Measurements from ENCODE around the gene MRPL55. TPM values are rescaled to one million over a fixed set of nuclear protein-coding genes. Genes with fewer than 3 reads are reported as not detected.

The MRPL55 gene
- total and polyA plus RNA-seq, 2 of the 13 experiments (the other 11 are each of a cell fraction or from before 2014, with no cell fraction given), result 58.6 to 92.9 TPM

DNA sequence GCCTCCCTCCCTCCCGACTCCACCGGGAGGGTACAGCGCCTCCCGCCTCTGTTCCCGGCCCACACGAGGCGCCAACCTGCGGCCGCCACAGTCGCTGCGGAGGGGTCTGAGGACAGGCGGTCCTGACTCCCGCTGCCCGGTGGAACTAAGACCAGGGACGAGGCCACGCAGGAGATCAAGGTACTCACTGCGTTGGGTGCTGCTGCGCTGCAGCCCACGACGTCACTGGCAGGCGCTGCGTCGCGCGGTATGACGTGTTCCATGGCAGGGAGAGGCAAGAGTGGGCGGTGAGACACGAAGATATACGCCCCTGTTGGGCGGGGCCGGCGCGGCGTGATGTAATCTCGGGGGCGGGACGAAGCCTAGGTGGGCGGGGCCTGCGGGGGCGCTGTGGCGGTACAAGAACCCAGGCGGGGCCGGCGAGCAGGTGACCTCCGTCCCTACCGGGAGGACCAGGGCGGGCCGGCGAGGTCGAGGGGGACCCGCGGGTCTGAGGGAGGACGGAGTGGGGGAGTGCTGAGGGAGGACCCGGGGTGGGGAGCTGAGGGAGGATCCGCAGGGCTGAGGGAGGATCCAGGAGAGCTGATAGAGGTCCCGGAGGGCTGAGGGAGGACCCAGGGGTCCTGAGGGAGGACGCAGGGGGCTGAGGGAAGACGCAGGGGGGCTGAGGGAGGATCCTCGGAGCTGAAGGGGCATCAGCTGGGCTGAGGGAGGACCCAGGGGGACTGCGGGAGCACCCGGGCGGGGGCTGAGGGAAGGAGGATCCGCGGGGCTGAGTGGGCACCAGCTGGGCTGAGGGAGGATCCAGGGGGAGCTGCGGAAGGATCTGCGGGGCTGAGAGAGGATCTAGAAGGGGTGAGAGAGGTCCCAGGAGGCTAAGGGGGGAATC is at the start of gene MRPL55 (continued):
- TF ChIP-seq, protein P1, sequence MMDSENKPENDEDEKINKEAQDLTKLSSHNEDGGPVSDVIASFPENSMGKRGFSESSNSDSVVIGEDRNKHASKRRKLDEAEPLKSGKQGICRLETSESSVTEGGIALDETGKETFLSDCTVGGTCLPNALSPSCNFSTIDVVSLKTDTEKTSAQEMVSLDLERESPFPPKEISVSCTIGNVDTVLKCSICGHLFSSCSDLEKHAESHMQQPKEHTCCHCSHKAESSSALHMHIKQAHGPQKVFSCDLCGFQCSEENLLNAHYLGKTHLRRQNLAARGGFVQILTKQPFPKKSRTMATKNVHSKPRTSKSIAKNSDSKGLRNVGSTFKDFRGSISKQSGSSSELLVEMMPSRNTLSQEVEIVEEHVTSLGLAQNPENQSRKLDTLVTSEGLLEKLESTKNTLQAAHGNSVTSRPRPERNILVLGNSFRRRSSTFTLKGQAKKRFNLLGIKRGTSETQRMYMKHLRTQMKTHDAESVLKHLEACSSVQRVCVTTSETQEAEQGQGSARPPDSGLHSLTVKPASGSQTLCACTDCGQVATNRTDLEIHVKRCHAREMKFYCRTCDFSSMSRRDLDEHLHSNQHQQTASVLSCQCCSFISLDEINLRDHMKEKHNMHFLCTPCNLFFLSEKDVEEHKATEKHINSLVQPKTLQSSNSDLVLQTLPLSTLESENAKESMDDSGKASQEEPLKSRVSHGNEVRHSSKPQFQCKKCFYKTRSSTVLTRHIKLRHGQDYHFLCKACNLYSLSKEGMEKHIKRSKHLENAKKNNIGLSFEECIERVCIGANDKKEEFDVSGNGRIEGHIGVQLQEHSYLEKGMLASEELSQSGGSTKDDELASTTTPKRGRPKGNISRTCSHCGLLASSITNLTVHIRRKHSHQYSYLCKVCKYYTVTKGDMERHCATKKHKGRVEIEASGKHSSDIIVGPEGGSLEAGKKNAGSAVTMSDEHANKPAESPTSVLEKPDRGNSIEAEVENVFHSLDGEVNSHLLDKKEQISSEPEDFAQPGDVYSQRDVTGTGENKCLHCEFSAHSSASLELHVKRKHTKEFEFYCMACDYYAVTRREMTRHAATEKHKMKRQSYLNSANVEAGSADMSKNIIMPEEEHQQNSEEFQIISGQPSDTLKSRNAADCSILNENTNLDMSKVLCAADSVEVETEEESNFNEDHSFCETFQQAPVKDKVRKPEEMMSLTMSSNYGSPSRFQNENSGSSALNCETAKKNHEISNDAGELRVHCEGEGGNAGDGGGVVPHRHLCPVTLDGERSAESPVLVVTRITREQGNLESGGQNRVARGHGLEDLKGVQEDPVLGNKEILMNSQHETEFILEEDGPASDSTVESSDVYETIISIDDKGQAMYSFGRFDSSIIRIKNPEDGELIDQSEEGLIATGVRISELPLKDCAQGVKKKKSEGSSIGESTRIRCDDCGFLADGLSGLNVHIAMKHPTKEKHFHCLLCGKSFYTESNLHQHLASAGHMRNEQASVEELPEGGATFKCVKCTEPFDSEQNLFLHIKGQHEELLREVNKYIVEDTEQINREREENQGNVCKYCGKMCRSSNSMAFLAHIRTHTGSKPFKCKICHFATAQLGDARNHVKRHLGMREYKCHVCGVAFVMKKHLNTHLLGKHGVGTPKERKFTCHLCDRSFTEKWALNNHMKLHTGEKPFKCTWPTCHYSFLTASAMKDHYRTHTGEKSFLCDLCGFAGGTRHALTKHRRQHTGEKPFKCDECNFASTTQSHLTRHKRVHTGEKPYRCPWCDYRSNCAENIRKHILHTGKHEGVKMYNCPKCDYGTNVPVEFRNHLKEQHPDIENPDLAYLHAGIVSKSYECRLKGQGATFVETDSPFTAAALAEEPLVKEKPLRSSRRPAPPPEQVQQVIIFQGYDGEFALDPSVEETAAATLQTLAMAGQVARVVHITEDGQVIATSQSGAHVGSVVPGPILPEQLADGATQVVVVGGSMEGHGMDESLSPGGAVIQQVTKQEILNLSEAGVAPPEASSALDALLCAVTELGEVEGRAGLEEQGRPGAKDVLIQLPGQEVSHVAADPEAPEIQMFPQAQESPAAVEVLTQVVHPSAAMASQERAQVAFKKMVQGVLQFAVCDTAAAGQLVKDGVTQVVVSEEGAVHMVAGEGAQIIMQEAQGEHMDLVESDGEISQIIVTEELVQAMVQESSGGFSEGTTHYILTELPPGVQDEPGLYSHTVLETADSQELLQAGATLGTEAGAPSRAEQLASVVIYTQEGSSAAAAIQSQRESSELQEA (CRISPR knock-in tag; IDR thresholded peaks at IDR 0.05; ENCODE audit: not compliant biosample characterization), result no peak
- TF ChIP-seq GTF3A (CRISPR knock-in tag; conservative IDR thresholded peaks at IDR 0.05), result no peak
- peak; percentile 87 for TF ChIP-seq ZNF331 (CRISPR knock-in tag; IDR thresholded peaks at IDR 0.05)
- TF ChIP-seq ZZZ3 (CRISPR knock-in tag; IDR thresholded peaks at IDR 0.05; ENCODE audit: borderline replicate concordance), result no peak; the same call in 1 of the 2 replicates
- TF ChIP-seq GATAD2A (CRISPR knock-in tag; IDR thresholded peaks at IDR 0.05), result peak; percentile 60
- TF ChIP-seq THAP11 (CRISPR knock-in tag; IDR thresholded peaks at IDR 0.05), result peak; percentile 94
- no peak for TF ChIP-seq SMAD9 (CRISPR knock-in tag; IDR thresholded peaks at IDR 0.05)
- no peak for TF ChIP-seq HMG20B (CRISPR knock-in tag; conservative IDR thresholded peaks at IDR 0.05)
- peak; percentile 34; the same call in 1 of the 2 replicates for TF ChIP-seq KLF6 (CRISPR knock-in tag; IDR thresholded peaks at IDR 0.05)
- no peak; the same call in 1 of the 2 replicates for TF ChIP-seq CENPT (CRISPR knock-in tag; IDR thresholded peaks at IDR 0.05; ENCODE audit: low read depth)
- TF ChIP-seq DDIT3 (CRISPR knock-in tag; IDR thresholded peaks at IDR 0.05), result no peak
- peak; percentile 87 for TF ChIP-seq GABPB1 (CRISPR knock-in tag; IDR thresholded peaks at IDR 0.05)
- peak; percentile 38; the same call in 1 of the 2 replicates for TF ChIP-seq ZNF205 (CRISPR knock-in tag; IDR thresholded peaks at IDR 0.05)
- no peak for TF ChIP-seq DBP (CRISPR knock-in tag; IDR thresholded peaks at IDR 0.05; ENCODE audit: not compliant biosample characterization)
- peak; percentile 77; the same call in 1 of the 2 replicates for TF ChIP-seq SALL2 (CRISPR knock-in tag; IDR thresholded peaks at IDR 0.05)
- peak; percentile 84 for TF ChIP-seq ZNF430 (CRISPR knock-in tag; IDR thresholded peaks at IDR 0.05)
- TF ChIP-seq POLR2AphosphoS2 (IDR thresholded peaks at IDR 0.05; ENCODE audit: low read depth, low read length), result 0 out of 2 replicates have a peak, but pooled peaks have one; percentile 48
- TF ChIP-seq HOXD1 (CRISPR knock-in tag; IDR thresholded peaks at IDR 0.05), result no peak; the same call in 1 of the 2 replicates
- TF ChIP-seq YY1 (IDR thresholded peaks at IDR 0.05; ENCODE audit: insufficient read depth, insufficient replicate concordance, low read depth, low read length), result peak; percentile 46
- TF ChIP-seq ZNF883 (CRISPR knock-in tag; IDR thresholded peaks at IDR 0.05; ENCODE audit: not compliant biosample characterization), result peak; percentile 94

Measured in HepG2 (cell line).